Measurements from ENCODE around the gene HOXB5. TPM values are rescaled to one million over a fixed set of nuclear protein-coding genes. Genes with fewer than 3 reads are reported as not detected.

HOXB5 gene
- total RNA-seq, 4 donors from 2014 or later: 0.27 to 2.7 (median 1.4) TPM

- Histone ChIP-seq H3K36me3 (no peaks in the 10 kb centered on the region), H3K9me3 (no peaks in the 10 kb centered on the region), H3K27me3 (peaks cover 99% of the 10 kb centered on the region), H3K4me3 (no peak overlapping the region), H3K4me1 (peaks cover 0 to 37% (median 23%) of the 10 kb centered on the region in 3 donors), H3K27ac (no peak overlapping the region)
- TF ChIP-seq POLR2A (IDR thresholded peaks at IDR 0.05) (no peak), POLR2AphosphoS5 (IDR thresholded peaks at IDR 0.05) (no peak), EP300 (IDR thresholded peaks at IDR 0.05) (no peak)
- TF ChIP-seq, protein P1, sequence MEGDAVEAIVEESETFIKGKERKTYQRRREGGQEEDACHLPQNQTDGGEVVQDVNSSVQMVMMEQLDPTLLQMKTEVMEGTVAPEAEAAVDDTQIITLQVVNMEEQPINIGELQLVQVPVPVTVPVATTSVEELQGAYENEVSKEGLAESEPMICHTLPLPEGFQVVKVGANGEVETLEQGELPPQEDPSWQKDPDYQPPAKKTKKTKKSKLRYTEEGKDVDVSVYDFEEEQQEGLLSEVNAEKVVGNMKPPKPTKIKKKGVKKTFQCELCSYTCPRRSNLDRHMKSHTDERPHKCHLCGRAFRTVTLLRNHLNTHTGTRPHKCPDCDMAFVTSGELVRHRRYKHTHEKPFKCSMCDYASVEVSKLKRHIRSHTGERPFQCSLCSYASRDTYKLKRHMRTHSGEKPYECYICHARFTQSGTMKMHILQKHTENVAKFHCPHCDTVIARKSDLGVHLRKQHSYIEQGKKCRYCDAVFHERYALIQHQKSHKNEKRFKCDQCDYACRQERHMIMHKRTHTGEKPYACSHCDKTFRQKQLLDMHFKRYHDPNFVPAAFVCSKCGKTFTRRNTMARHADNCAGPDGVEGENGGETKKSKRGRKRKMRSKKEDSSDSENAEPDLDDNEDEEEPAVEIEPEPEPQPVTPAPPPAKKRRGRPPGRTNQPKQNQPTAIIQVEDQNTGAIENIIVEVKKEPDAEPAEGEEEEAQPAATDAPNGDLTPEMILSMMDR (IDR thresholded peaks at IDR 0.05): no peak
- ATAC-seq: no peak
- WGBS, 2 donors (ENCODE audit: low coverage in 1 of 2): 14 to 18% methylated on average over 3 to 7 of the region's 11 CpGs
Observed at GRCh38 chr17:48622857-48623256, 29.3 kb upstream of the HOXB5 start.

GRCh38 chr17:48621410-48622392, 28.1 kb upstream of the HOXB5 start:
- 8 to 13% methylated on average over 10 of the region's 41 CpGs for WGBS, 2 donors (ENCODE audit: low coverage in 1 of 2)
- Histone ChIP-seq H3K4me3 (no peak overlapping the region), H3K9me3 (no peaks in the 10 kb centered on the region), H3K4me1 (peaks cover 0 to 37% (median 20%) of the 10 kb centered on the region in 3 donors), H3K27me3 (peaks cover 99% of the 10 kb centered on the region), H3K27ac (no peak overlapping the region), H3K36me3 (no peaks in the 10 kb centered on the region)
- TF ChIP-seq POLR2A (IDR thresholded peaks at IDR 0.05): no peak
- no peak for TF ChIP-seq POLR2AphosphoS5 (IDR thresholded peaks at IDR 0.05)
- TF ChIP-seq, protein P1 (IDR thresholded peaks at IDR 0.05): no peak
- TF ChIP-seq EP300 (IDR thresholded peaks at IDR 0.05): no peak
- no peak for ATAC-seq

DNA sequence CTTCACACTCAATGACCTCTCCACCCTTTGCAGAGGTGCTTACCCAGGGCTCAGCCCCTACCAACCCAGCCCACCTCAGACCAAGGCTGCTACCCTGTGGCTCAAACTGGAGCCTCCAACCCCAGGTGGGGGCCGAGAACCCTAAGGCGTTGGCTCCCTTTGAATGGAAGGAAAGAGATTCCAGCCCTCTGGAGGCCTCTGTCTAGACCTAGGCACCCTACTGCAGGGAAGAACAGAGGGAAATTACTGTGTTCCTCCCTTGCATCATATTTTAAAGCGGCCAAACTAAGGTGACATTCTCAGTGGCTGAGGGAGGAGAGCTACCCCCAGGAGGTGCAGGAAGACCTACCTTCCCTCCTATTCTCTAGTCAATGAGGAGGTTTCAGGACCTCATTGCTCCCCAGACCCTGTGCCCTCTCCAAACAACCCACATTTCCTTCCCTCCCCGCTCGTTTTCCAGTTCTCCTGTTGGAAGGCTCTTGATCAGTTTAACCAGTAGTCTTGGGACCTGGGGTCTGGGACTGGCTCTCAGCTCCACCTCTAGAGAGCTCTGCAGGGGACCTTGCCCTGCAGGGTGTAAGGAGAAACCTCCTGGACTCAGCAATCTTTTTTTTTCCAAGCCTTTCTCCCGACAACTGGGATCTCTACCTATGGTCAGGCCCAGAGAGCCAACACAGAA, 27.0 kb upstream of the HOXB5 start:
- Histone ChIP-seq H3K4me1 (peaks cover 0 to 26% (median 9%) of the 10 kb centered on the region in 3 donors), H3K27me3 (peaks cover 99% of the 10 kb centered on the region), H3K9me3 (no peaks in the 10 kb centered on the region), H3K4me3 (no peak overlapping the region), H3K36me3 (no peaks in the 10 kb centered on the region), H3K27ac (no peak overlapping the region)
- ATAC-seq: no peak
- TF ChIP-seq EP300 (IDR thresholded peaks at IDR 0.05): no peak
- TF ChIP-seq POLR2AphosphoS5 (IDR thresholded peaks at IDR 0.05): no peak
- TF ChIP-seq, protein P1 (IDR thresholded peaks at IDR 0.05): no peak
- no peak for TF ChIP-seq POLR2A (IDR thresholded peaks at IDR 0.05)
- 29 to 45% methylated on average over 3 of the region's 6 CpGs for WGBS, 2 donors (ENCODE audit: low coverage in 1 of 2)

DNA sequence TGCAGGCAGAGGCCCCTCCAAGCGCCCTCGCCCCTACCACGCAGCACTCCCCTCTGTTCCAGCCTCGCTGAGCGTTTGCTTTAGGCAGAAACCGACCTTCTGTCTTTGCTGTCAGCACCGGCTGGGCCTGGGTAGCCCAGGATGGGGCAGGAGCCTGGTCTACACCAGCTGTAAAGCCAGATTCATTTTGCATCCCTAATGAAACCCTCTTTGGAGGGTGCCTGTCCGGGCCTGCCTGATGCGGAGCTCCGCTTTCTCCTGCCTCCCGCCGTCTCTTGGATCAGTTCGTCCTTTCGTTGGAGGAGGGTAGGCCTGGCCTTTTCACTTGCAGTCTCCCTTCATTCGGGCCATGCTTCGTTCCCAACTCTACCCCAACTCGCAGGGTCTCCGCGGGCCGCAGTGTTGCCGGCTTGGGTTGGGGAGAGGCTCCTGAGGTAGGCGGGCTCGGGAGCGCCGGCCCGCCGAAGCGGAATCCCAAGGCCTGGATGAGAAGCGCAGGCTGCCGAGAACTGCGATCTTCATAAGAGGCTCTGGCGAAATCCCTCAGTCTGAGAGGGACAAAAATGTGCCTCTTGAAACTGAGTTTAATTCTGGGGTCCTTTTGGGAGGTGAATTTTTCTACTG, 26.4 kb upstream of the HOXB5 start:
- no peaks in the 10 kb centered on the region for H3K36me3 ChIP-seq
- no peak overlapping the region for H3K27ac ChIP-seq
- no peak overlapping the region for H3K4me3 ChIP-seq
- peaks cover 99% of the 10 kb centered on the region for H3K27me3 ChIP-seq
- WGBS, 2 donors (ENCODE audit: low coverage in 1 of 2): 23% methylated on average over 10 of the region's 32 CpGs; no CpG with 5 or more reads in 1 of the 2 donors
- no peaks in the 10 kb centered on the region for H3K9me3 ChIP-seq
- H3K4me1 ChIP-seq: peaks cover 0 to 20% (median 3%) of the 10 kb centered on the region in 3 donors
- no peak for ATAC-seq
- TF ChIP-seq EP300 (IDR thresholded peaks at IDR 0.05): no peak
- TF ChIP-seq POLR2AphosphoS5 (IDR thresholded peaks at IDR 0.05): no peak
- TF ChIP-seq, protein P1 (IDR thresholded peaks at IDR 0.05): no peak
- TF ChIP-seq POLR2A (IDR thresholded peaks at IDR 0.05): no peak

Measured in gastroesophageal sphincter (tissue), 4 donors.